HepG2 (cell line): Measurements from ENCODE around the gene PYGO2. TPM values are rescaled to one million over a fixed set of nuclear protein-coding genes. Genes with fewer than 3 reads are reported as not detected.

Experiments
- AGO1 ChIP-seq: fragments of 200-400 bp; formaldehyde crosslinking; IDR thresholded peaks from 2 replicates; pipeline ENCODE4 v1.6.1; 2017; ENCODE audit warnings: mild to moderate bottlenecking, low read depth, low read length, moderate library complexity; ENCODE audit not compliant: poor library complexity, severe bottlenecking
- AKAP8 ChIP-seq: sonication (generic); formaldehyde crosslinking; IDR thresholded peaks from 2 replicates; pipeline ENCODE4 v1.5.1; 2020; ENCODE audit warnings: mild to moderate bottlenecking, missing genetic modification reagents
- HOXA7 ChIP-seq: sonication (generic); formaldehyde crosslinking; IDR thresholded peaks from 2 replicates; pipeline ENCODE4 v1.8.1; 2022; ENCODE audit warnings: mild to moderate bottlenecking, missing genetic modification reagents, moderate library complexity
- MAFF ChIP-seq: IDR thresholded peaks from 2 replicates; pipeline ENCODE4 v1.6.1; 2011; ENCODE audit warnings: low read depth, low read length, improper control_type of control experiment
- MIXL1 ChIP-seq: IDR thresholded peaks from 2 replicates; pipeline ENCODE4 v1.6.1; 2016
- ZNF136 ChIP-seq: sonication (generic); formaldehyde crosslinking; IDR thresholded peaks from 2 replicates; pipeline ENCODE4 v1.8.1; 2022; ENCODE audit warnings: low read depth, mild to moderate bottlenecking, moderate library complexity, missing genetic modification reagents
- ZNF317 ChIP-seq: sonication (generic); formaldehyde crosslinking; IDR thresholded peaks from 2 replicates; pipeline ENCODE4 v1.5.0; 2020; ENCODE audit warnings: mild to moderate bottlenecking, missing genetic modification reagents
- ZNF674 ChIP-seq: sonication (generic); formaldehyde crosslinking; IDR thresholded peaks from 2 replicates; pipeline ENCODE4 v1.5.0; 2020; ENCODE audit warnings: low read depth, mild to moderate bottlenecking, missing genetic modification reagents
- ZNF713 ChIP-seq: sonication (generic); formaldehyde crosslinking; IDR thresholded peaks from 2 replicates; pipeline ENCODE4 v1.4.0; 2020; ENCODE audit warnings: mild to moderate bottlenecking, missing genetic modification reagents
- ZNF879 ChIP-seq: sonication (generic); formaldehyde crosslinking; IDR thresholded peaks from 2 replicates; pipeline ENCODE4 v1.8.1; 2023; ENCODE audit warnings: missing genetic modification reagents
- polyA plus RNA-seq, 8 experiments: library from polyadenylated mRNA; depleted of rRNA in 3 of 8; stranded (reverse) in 7 of 8; unstranded in 1 of 8; fragments of >200 nt; fragmentation: Illumina TruSeq in 4 of 8; extraction: Trizol in 4 of 8; gene quantifications; 2 replicates each; pipeline versions ENCODE4 v1.2.1 to v1.2.3, GENCODE V29; 2011 to 2016; ENCODE audit warnings: low read depth in 4 of 8, missing spikeins in 1 of 8, mixed read lengths in 1 of 8; ENCODE audit not compliant: insufficient read depth in 1 of 8
- total RNA-seq, 5 experiments: library from RNA; depleted of rRNA; stranded (reverse); fragments of >200 nt; fragmentation: Illumina TruSeq; extraction: Trizol; gene quantifications; 2 replicates each; pipeline ENCODE4 v1.2.3, GENCODE V29; 2016; ENCODE audit warnings: low read depth in 1 of 5
- TF ChIP-seq, protein P1 (sequence below): sonication (generic); formaldehyde crosslinking; IDR thresholded peaks from 2 replicates; pipeline ENCODE4 v1.8.0; 2022; ENCODE audit warnings: mild to moderate bottlenecking, missing genetic modification reagents, moderate library complexity

Gene PYGO2
- total and polyA plus RNA-seq, 2 of the 13 experiments (the other 11 are each of a cell fraction or from before 2014, with no cell fraction given): 20.3 to 21.8 TPM

DNA sequence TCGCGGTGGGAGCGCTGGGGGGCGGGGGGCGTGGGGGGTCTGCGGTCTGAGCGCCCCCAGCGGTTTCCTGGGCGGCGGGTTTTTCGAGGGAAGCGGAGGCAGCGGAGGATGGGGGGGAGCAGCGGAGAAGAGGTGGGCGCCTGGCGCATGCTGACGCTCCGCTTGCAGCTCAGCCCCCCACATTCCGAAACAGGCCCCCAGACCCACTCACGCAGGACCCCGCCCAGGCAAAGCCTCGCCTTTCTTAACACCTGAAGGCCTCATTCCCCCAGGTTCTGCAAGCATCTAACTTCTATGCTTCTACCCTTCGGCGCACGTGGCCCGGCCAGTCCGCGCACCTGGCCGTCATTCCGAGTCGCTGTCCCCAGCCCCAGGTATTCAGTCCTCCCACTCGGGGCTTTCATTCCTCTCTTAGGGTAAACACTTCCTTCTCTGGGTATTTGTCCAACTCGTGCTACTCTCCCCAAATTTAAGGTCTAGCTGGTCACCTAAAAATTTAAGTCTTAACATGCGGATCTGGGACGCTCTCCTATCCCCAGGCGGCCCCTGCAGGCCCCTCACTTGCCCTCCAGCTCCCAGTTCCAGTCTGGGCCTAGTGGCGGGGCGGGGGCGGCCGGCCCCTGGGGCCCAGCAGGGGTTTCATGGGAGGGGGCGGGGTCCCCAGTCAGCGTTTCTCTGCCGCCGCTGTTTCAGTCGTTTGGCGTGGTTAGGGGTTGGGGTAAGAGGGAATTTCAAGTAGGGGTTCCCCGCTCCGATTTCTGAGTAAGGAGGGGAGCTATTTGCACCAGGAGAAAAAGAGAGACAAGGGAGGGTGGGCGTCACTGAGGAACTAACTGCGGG is 38.2 kb upstream of the PYGO2 start (continued):
- TF ChIP-seq AGO1 (peak; percentile 14), AKAP8 (no peak; the same call in none of the 2 replicates), MAFF (peak; percentile 1; the same call in 1 of the 2 replicates), MIXL1 (CRISPR knock-in tag) (no peak), ZNF879 (CRISPR knock-in tag) (no peak), ZNF713 (CRISPR knock-in tag) (no peak), ZNF136 (0 out of 2 replicates have a peak, but pooled peaks have one; percentile 53), ZNF317 (CRISPR knock-in tag) (no peak), HOXA7 (CRISPR knock-in tag) (no peak), ZNF674 (CRISPR knock-in tag) (no peak)
- TF ChIP-seq, protein P1, sequence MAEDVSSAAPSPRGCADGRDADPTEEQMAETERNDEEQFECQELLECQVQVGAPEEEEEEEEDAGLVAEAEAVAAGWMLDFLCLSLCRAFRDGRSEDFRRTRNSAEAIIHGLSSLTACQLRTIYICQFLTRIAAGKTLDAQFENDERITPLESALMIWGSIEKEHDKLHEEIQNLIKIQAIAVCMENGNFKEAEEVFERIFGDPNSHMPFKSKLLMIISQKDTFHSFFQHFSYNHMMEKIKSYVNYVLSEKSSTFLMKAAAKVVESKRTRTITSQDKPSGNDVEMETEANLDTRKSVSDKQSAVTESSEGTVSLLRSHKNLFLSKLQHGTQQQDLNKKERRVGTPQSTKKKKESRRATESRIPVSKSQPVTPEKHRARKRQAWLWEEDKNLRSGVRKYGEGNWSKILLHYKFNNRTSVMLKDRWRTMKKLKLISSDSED (CRISPR knock-in tag): no peak
- TF ChIP-seq, all 625 proteins: peak for 115
